GM18517 (cell line): ENCODE data around the gene MTG2.
"Not testable (repeated sequence)": the region's sequence is repeated elsewhere in the genome, so short reads cannot be mapped to it uniquely, and the experiment has no call there.

Source experiments
- ATAC-seq: cut with Tn5 transposase; IDR thresholded peaks from one replicate; pipeline ENCODE4 v1.9.1; 2021; ENCODE audit warnings: mild to moderate bottlenecking, moderate library complexity; ENCODE audit not compliant: unreplicated experiment

The MTG2 gene

DNA sequence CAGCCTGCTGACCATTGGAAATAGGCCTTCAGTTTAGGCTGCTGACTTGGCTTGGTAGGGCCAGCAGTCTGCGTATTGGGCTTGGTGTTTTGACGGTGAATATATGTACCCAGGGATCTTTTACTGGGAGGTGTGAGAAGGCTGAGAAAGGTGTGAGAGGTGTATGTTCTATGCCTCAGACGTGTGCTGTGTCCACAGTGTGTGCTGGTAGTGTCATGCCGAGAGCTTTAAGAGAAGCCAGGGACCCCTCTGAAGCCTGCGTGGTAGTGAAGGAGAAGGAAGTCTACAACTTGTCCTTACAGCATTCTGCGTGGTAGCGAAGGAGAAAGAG is 37.2 kb upstream of the MTG2 start:
- ATAC-seq = no peak

GRCh38 chr20:62146019-62146755 is 36.6 kb upstream of the MTG2 start:
- ATAC-seq = no peak

DNA sequence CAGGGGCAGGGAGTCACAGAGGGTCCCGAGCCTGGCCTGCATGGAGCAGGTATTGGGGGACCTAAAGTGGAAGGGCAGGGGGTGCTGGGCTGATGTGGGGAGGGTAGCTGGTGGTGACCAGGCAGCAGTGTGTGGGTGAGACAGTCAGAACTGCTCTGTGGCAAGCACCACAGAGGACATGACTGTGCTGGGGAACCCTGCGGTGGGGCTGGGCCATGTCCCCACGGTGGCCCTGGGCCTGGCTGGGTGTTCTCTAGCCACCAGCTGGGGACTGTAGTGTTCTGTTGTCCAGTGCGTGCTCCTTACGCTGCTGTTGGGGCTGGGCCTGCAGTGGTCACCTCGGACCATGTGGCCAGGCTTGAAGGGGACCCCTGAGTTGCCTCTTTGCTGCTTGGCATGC is 35.7 kb upstream of the MTG2 start:
- no peak for ATAC-seq

DNA sequence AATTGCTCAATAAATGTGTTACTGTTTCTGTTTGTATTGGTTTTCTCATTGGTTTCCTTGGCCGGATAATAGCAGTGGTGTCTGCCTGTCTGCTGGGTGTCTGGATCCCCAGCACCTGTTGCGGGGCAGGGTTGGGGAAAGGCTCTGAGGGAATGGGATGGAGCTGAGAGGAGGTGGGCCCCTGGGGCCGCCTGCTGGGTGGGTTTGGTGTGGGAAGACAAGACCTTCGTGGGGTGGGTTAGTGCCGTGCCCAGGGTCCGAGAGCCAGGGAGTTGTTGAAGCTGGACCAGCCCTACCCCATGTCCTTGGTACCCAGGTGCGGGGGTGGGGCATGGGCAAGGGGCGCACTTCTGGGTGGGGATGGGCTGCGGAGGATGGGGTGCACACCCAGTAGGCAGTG is 35.3 kb upstream of the MTG2 start:
- ATAC-seq = no peak

DNA sequence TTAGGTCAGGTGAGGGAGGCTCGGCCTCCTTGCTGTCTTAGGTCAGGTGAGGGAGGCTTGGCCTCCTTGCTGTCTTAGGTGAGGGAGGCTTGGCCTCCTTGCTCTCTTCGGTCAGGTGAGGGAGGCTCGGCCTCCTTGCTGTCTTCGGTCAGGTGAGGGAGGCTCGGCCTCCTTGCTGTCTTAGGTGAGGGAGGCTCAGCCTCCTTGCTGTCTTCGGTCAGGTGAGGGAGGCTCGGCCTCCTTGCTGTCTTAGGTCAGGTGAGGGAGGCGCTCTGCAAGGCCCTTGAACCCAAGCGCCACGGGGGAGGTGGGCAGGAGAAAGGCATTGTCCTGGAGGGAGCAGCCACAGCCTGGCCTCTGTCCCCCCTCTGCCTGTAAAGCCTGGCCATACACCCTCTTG is 34.4 kb upstream of the MTG2 start:
- not testable (repeated sequence) for ATAC-seq

DNA sequence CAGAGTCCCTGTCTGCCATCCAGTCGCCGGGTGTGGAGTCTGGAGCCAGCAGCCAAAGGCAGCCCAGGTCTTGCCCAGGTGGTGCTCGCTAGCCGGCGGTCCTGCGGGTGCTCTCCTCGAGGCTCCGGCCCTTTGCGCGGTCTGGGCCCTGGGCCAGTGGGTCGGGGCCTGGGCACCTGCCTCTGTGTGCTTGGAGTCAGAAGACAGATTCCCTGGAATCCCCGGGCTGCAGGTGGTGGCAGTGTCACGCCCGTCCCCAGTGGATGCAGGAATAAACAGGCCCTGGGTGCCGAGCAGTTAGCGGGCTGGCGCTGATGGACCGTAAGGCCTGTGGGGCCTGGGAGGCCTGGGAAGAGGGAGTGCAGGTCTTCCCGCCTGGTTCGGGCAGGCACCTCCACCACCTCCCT is 33.9 kb upstream of the MTG2 start:
- ATAC-seq = no peak

GRCh38 chr20:62149532-62150309 is 33.1 kb upstream of the MTG2 start:
- ATAC-seq = no peak

DNA sequence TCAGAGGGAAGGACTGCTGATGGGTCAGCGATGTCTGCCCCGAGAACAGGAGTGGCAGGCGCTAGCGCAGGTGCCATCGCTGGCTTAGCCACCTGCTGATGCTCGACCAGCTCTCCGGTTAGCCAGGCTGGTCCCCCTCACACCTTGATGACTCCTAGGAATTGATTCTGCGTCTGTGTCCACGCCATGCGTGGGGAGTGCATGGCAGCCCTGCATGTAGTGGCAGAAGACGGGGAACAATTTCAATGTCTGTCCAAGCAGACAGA is 32.6 kb upstream of the MTG2 start:
- no peak for ATAC-seq

GRCh38 chr20:62151225-62151624 is 31.6 kb upstream of the MTG2 start:
- no peak for ATAC-seq

DNA sequence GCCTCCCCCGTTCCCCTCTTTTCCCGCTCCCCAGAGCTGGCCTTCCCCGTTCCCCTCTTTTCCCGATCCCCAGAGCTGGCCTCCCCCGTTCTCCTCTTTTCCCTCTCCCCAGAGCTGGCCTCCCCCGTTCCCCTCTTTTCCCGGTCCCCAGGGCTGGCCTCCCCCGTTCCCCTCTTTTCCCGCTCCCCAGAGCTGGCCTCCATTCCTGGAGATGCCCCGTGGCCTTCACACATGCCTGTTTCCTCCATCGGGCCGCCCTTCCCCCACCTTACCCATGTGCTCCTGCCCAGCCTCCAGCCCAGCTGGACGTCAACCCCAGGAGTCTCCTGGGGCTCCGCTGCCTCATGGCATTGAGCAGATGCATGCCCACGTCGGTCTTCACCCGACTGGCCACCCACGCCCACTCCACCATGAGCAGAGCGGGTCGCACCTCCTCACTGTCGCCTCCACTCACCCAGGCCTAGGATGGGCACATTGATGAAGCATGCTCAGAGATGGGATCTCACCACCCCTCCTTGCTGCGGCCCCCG is 30.9 kb upstream of the MTG2 start:
- ATAC-seq = no peak

DNA sequence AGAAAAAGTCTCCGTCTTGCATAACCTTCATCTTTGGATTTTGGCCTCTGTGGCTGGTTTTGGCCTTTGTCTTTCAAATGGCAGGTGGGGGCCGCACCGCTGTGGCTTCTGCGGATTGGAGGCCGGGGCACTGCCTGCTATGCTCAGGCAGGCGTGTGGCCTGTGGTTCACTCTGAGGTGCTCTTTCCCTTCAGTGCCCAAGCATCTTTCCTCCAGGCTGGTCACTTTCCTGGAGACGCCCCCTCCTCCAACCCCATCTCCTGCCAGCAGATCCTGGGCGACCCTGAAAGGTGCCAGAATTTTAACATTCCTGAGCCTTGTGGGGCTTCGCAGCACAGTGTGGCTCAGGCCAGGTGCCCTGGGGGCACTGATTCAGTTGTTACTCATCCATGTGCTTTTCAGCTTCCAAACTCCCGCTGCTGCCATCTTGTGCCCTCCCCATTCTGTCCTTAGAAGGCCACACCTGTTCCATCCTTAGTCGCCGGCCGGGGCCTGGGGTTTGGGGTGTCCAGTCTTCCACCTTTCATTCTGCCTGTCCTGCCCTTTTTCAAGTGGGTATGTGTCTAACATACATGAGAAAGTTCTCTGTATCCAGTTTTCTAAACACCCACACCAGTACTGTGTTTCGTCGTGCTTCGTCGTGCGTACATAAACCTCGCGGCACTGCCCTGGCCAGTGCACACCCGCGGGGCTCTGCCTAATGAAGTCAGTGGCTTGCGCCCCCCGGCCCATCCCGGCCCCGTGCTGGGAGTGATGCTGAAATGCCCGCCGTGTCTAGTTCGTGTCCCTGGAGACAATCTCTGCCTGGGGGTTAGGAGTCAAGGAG is 27.2 kb upstream of the MTG2 start:
- ATAC-seq = no peak

DNA sequence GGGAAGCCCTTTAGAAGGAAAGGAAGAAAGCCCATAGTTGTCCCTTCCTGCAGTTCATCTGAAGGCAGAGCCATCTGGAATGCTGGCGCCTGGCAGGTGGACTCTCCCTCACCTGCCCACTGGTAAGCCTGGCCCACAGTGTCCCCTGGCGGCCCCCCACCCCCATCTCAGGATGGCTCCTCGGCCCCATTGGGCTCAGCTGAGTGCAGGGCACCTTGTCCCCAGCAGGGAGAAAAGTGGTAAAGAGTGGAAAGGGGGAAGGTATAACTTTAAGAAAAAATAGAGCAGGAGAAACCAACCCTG is 26.6 kb upstream of the MTG2 start:
- ATAC-seq = no peak

DNA sequence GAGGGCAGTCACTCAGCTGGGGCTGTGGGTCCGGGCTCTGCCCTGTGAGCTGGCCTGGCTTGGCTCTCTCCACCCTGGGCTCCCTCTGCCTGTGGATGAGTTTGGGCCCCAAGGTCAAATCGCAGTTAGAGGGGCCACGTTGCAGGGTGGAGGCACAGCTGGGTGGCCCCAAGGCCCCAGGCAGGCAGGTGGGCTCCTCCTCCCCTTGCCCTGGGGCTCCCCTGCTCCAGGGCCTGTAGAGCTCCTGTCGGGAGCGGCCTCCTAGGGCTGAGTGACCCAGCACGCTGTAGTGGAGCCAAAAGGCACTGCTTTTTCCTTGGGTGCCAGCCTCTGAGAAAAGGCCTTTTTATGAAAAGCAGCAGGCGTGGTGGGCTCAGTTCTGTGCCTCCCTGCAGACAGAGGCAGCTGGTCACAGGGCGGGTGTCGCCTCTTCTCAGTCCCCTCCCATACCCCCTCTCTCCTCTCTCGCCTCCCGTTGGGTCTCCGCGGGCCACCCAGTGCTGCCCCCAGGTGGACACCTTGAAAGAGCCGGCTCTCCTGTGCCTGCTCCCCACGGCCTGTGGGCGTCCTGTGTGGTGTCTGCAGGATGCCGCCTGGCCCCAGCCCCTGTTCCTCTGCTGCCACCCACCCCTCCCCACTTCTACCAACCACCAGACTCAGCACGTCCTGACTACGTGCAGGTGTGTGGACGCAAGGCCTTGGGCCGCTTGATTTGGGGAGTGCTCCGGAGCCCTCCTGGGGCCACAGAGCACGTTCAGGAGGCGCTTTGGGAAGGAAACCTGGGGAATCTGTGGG is 26.0 kb upstream of the MTG2 start:
- no peak for ATAC-seq

- ATAC-seq = no peak
Measured at GRCh38 chr20:62157387-62158087, 25.3 kb upstream of the MTG2 start.

- ATAC-seq = no peak
Measured at GRCh38 chr20:62158088-62158400, 24.8 kb upstream of the MTG2 start.

- ATAC-seq = no peak
Measured at GRCh38 chr20:62158541-62158940, 24.3 kb upstream of the MTG2 start.

- no peak for ATAC-seq
Measured at GRCh38 chr20:62159052-62159451, 23.8 kb upstream of the MTG2 start.

DNA sequence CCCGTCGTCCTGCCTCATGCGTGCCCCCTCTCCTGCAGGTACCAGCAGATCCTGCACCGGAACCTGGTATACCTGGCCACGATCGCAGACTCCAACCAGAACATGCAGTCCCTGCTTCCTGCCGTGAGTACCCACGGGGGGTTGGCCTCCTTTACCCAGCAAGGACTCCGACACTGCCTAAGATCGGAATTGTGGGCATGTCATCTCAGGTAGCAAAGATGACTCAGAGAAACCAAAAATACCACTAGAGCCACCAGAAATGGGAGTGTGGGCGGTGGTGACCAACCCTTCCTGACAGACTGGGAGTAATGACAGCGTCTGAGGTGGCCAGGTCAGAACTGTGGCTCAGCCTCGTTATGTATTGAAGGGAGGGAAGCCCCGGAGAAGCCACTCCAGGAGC is 23.0 kb upstream of the MTG2 start:
- no peak for ATAC-seq

- ATAC-seq = no peak
Measured at GRCh38 chr20:62160253-62160652, 22.6 kb upstream of the MTG2 start.

DNA sequence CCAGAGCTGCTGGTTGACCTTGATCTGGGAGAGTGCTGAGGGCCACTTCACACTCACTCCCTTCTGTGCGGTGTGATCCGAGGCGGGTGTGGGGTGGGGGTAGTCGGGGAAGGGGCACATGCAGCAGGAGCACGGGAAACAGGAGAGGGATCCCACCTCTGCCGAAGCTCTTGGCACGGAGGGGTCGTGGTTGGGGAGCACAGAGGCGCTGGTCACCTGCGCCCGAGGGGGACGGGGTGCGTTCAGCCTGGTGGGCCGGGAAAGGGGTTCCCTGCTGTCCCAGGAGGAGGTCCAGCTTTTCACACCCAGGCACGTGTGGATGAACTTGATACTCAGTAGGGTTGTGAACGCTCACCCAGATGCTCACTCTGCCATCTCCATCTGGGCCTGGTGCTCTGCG is 22.0 kb upstream of the MTG2 start:
- no peak for ATAC-seq

- no peak for ATAC-seq
Measured at GRCh38 chr20:62161347-62161746, 21.5 kb upstream of the MTG2 start.
